GM12878 (cell line): ENCODE data around the gene HOXC5.

Experiments used
- BCL3 ChIP-seq: IDR thresholded peaks from 2 replicates; pipeline ENCODE4 v1.6.1; 2011; ENCODE audit warnings: borderline replicate concordance, low read depth, mild to moderate bottlenecking, moderate library complexity, low read length; ENCODE audit not compliant: insufficient read depth, poor library complexity, severe bottlenecking
- CBX5 ChIP-seq: sonication (generic); IDR thresholded peaks from 2 replicates; pipeline ENCODE4 v1.6.1; 2016; ENCODE audit warnings: low read depth, moderate library complexity, mild to moderate bottlenecking, inconsistent platforms
- CTCF ChIP-seq, 3 experiments: IDR thresholded peaks in 2 of 3; conservative IDR thresholded peaks in 1 of 3; 2 replicates each; pipeline ENCODE4 v1.5.1; 2011; ENCODE audit warnings: low read depth in 3 of 3, low read length in 3 of 3, mild to moderate bottlenecking in 3 of 3, control low read depth in 2 of 3, moderate library complexity in 2 of 3, inconsistent platforms in 1 of 3, mixed read lengths in 1 of 3; ENCODE audit not compliant: control insufficient read depth in 2 of 3, insufficient read depth in 1 of 3; ENCODE audit errors: extremely low read depth in 1 of 3
- EP300 ChIP-seq, 2 experiments: fragments of 150-350 bp in 1 of 2; IDR thresholded peaks; 2 replicates each; pipeline ENCODE4 v1.6.1; 2011 to 2012; ENCODE audit warnings: low read depth in 2 of 2, low read length in 2 of 2, borderline replicate concordance in 1 of 2, improper control_type of control experiment in 1 of 2, inconsistent platforms in 1 of 2; ENCODE audit not compliant: control insufficient read depth in 1 of 2
- POLR2AphosphoS5 ChIP-seq: IDR thresholded peaks from 2 replicates; pipeline ENCODE4 v1.6.1; 2011; ENCODE audit warnings: mild to moderate bottlenecking, low read length, inconsistent platforms
- SIN3A ChIP-seq: IDR thresholded peaks from 2 replicates; pipeline ENCODE4 v1.6.1; 2012; ENCODE audit warnings: low read depth, low read length, improper control_type of control experiment
- ZBTB40 ChIP-seq: fragments of 450-650 bp; IDR thresholded peaks from 2 replicates; pipeline ENCODE4 v1.6.1; 2016; ENCODE audit warnings: mild to moderate bottlenecking, moderate library complexity, borderline replicate concordance
- ZSCAN29 ChIP-seq: fragments of 450-650 bp; IDR thresholded peaks from 2 replicates; pipeline ENCODE4 v1.6.1; 2017; ENCODE audit warnings: mild to moderate bottlenecking, moderate library complexity

GRCh38 chr12:54041097-54041690, 8.3 kb downstream of the HOXC5 start:
- TF ChIP-seq POLR2AphosphoS5 (no peak), EP300 (IDR thresholded peaks at IDR 0.05; ENCODE audit: borderline replicate concordance in 1 of 2, control insufficient read depth in 1 of 2, low read depth in 2 of 2, low read length in 2 of 2) (no peak), ZSCAN29 (no peak), CBX5 (no peak), SIN3A (no peak), CTCF (IDR thresholded peaks at IDR 0.05 in 2 of 3, conservative IDR thresholded peaks at IDR 0.05 in 1 of 3; ENCODE audit: control insufficient read depth in 2 of 3, extremely low read depth in 1 of 3, insufficient read depth in 1 of 3, low read depth in 3 of 3, low read length in 3 of 3) (no peak), ZBTB40 (no peak), BCL3 (no peak)
